Inflammatory macrophage (primary cell): Measurements from ENCODE around the gene MEGF6.

ENCODE experiments used
- DNase-seq, 2 donors: peaks; one replicate each; pipeline ENCODE4 v3.0.0-alpha.2; 2020 to 2022

MEGF6 gene

DNA sequence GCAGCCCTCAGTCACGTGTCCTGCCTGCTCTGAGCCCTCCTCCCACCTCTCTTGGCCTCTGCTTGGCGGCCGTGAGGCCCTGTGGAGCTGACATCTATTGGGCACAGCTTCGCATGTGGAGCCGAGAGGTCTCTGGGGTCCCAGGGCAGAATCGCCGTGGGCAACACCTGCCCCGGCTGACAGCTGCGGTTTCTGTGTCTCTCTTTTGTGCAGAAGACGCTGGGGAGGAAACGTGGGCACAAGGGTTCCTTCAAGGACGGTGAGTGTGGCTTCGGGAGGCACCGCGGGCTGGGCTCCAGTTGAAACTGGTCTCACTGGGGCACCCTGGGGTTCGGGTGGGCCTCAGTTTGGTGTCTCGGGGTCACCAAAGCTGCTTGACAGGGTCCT, 145.4 kb downstream of the MEGF6 start:
- DNase-seq, result no peak

GRCh38 chr1:3465091-3465934, 146.0 kb downstream of the MEGF6 start:
- DNase-seq, result no peak

DNA sequence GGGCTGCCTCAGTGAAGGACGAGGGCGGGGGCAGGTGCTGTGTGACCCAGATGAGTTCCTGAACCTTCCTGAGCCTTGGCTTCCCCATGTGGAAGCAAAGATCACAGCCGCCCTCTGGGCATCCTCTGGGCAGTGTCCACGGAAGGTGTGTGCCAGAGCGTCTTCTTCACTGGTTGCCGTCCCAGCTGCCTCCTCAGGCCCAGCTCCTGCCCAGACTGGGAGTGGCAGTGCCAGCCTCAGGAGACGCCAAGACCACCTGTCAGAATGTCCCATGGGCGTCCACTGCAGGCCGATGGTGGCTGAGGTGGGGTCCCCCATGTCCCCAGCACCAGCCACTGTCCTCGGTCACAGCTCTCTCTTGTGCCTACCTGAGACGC, 146.7 kb downstream of the MEGF6 start:
- DNase-seq, result no peak

- no peak for DNase-seq
Observed at GRCh38 chr1:3463891-3464648, 147.2 kb downstream of the MEGF6 start.

DNA sequence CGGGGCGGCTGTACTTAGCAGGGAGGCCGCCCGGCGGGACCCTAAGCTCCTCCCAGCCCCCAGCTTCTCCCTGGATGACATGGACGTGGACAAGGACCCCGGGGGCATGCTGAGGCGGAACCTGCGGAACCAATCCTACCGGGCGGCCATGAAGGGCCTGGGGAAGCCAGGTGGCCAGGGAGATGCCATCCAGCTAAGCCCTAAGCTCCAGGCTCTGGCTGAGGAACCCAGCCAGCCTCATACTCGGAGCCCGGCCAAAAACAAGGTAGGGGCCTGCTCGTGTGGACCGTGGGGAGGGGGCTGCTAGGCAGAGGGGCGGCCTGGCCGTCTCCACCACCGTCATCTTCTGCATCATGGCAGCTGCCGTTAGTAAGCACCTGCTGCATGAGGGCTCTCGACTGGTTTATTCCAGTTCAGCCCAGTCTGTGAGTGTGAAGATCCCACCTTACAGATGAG, 147.9 kb downstream of the MEGF6 start:
- no peak for DNase-seq

GRCh38 chr1:3463013-3463385, 148.3 kb downstream of the MEGF6 start:
- DNase-seq, result no peak

GRCh38 chr1:3462356-3463012, 148.8 kb downstream of the MEGF6 start:
- no peak for DNase-seq

DNA sequence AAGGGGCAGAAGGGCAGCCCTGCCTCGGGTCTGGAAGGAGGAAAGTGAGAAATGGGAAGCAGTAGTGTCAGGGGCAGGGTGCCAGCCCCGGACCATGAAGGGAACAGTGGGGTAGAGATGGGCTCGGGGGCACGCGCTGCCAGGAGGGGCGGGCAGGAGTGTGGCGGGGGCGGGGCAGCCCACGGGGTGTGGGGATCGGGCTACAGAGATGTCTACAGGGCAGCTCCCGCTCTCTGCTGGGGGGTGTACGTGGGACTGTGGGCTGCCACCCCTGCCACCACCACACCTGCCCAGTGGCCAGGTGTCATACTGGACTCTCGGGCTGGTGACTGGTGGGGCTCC, 149.4 kb downstream of the MEGF6 start:
- no peak for DNase-seq

- no peak for DNase-seq
Observed at GRCh38 chr1:3461238-3461933, 149.9 kb downstream of the MEGF6 start.

- no peak for DNase-seq
Observed at GRCh38 chr1:3460672-3461131, 150.6 kb downstream of the MEGF6 start.

DNA sequence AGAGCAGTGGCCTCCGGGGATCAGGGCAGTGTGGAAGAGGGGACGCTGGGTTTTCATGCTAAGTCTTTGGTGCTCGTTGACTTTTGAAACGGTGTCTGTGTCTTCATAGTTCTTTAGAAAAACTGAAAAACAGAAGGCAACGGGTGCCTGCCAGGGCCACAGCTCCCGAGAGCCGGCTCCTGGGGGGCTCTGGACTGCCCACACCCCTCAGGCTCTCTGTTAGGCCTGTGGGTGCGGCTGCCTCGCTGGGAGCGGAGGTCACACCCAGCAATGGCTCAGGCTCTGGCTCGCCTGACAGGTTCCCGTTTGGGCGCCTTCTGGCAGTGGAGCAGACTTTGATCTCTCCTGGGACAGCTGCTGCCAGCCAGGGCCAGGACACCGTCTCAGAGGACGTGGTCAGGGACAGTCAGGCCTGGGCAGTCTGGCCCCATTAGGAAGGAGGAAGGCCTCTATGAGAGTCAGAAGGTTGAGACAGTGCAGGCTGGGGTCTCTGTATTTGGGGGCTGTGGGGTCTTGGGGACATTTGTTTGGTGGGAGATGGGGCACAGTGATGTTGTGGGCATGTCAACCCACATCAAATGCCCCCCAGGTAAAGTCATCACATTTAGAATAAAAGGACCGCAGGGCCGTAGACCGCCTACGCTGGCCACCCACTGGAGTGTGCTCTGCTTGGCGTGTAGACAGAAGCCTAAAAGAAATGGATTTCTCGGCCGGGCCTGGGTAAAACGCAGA, 151.2 kb downstream of the MEGF6 start:
- no peak for DNase-seq

DNA sequence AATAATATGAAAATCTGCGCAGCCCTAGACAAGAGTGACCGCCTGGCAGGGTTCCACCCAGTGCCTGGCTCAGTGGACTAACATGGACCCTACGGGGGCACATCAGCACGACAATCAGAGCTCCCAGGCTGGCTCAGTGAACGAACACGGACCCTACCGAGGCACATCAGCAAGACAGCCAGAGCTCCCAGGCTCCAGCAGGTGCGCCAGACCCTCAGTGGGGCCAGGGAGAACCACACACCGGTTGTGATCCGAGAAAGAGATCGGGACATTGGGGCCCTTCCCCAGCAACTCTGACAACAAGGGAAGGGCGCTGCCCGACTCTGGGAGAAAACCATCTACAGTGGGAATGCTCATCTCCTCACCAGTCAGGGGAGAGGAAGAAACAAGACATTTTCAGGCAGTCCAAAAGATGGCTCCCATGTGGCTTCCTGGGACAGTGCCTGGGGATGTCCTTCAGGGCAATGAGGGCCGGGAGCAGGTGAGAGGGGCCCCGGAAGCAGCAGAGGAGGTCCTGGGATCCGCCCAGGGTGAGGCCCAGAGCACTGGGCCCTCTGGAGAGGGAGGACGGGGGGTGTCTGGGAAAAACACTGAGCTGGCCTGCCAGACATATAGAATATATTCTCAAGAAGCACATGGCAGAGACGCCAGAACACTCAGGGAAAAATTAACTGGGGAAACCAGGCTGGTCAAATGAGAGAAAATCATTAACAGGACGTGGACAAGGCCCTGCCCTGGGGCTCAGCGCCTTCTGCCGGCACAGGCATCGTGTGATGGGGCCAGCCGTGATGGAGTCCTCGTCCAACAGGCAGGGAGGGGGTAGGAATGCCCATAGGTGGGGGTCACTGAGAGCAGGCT, 152.0 kb downstream of the MEGF6 start:
- no peak for DNase-seq

GRCh38 chr1:3457910-3458883, 153.1 kb downstream of the MEGF6 start:
- peak in 1 of 2 donors; percentile 17 for DNase-seq

- DNase-seq, result no peak
Observed at GRCh38 chr1:3456964-3457909, 154.1 kb downstream of the MEGF6 start.

DNA sequence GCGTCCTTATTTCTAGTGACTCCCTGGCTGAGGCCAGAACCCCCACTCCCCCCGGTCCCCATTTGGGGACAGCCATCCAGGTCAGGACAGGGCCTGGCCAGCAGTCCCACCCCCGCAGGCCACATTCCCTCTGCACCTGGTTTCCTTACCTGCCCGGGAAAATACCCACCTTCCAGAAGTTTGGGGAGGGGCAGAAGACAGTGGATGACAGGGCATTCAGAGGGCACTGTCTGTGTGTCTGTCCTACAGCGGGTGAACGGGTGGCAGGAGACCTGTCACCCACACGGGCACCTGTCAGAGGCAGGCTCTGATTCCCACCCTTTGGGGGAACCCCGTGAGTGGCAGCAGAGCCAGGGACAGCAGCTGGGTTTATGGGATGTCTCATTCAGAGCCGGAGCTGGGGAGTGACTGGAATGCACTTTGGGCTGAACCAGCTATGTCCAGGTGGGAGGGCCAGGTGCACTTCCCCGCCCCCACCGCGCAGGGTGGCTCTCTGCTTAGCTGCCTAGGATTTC, 154.8 kb downstream of the MEGF6 start:
- DNase-seq, result no peak

GRCh38 chr1:3455670-3456448, 155.4 kb downstream of the MEGF6 start:
- no peak for DNase-seq

DNA sequence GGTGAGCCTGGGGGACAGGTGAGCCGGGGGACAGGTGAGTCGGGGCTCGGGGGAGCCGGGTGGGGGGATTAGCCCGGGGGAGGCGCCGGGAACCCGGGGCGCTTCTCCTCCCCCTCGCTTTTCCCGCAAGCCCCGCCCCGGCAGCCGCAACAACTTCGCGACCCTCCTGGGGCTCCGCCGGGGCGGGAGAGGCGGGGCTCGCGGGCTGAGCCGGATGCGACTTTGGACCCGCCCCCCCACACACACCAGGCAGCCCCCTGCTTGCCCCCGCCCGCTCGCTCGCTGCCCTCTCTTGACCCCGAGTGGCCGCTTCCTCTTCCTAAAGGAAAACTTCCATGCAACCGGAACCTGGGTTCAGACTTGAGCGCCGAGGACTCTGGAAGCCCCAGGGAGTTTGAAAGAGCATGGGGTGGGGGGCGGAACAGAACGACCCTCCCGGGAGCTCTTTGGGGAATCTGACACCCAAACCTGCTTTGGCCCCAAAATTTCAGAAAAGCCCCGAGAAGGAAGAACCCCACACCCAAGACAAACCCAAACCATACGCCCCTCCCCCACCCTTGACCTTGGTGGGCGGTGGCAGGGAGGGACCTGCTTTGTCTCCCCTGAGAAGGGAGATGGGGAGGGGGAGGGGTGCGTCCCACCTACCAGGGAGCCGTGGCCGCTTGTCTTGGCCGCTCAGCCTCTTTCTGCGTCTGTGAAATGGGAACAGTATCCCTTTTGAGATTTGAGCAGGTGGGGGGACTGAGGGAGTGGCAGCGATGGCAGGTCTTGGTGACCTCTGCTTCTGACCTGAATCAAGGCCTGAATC, 156.3 kb downstream of the MEGF6 start:
- DNase-seq, result peak; percentile 4 to 32
